Kidney epithelial cell (primary cell): ENCODE results near the gene BMP7. TPM values are rescaled to one million over a fixed set of nuclear protein-coding genes. Genes with fewer than 3 reads are reported as not detected.

Experiments
- DNase-seq: peaks from one replicate; pipeline ENCODE4 v3.0.0-alpha.2; 2010; ENCODE audit warnings: low read depth
- H3K27me3 ChIP-seq: 2 replicates; pipeline ENCODE4 v1.6.0; 2011; ENCODE audit warnings: low read length; ENCODE audit not compliant: control insufficient read depth, insufficient read depth
- H3K36me3 ChIP-seq: 2 replicates; pipeline ENCODE4 v1.5.1; 2011; ENCODE audit warnings: low read length; ENCODE audit not compliant: control insufficient read depth, insufficient read depth
- H3K4me3 ChIP-seq: 2 replicates; pipeline ENCODE4 v1.5.1; 2011; ENCODE audit warnings: low read depth, mild to moderate bottlenecking, control low read depth, low read length
- total RNA-seq: library from RNA; depleted of rRNA; stranded (reverse); fragments of >200 nt; gene quantifications from 2 replicates; pipeline ENCODE4 v1.2.3, GENCODE V29; 2015
- TF ChIP-seq, protein P1 (sequence below): IDR thresholded peaks from 2 replicates; pipeline ENCODE4 v1.5.1; 2011; ENCODE audit warnings: mild to moderate bottlenecking, moderate library complexity, low read length, control low read depth, inconsistent platforms; ENCODE audit not compliant: insufficient read depth, poor library complexity, severe bottlenecking

BMP7 gene
- total RNA-seq, 1 donor from 2014 or later = 21.8 TPM

DNA sequence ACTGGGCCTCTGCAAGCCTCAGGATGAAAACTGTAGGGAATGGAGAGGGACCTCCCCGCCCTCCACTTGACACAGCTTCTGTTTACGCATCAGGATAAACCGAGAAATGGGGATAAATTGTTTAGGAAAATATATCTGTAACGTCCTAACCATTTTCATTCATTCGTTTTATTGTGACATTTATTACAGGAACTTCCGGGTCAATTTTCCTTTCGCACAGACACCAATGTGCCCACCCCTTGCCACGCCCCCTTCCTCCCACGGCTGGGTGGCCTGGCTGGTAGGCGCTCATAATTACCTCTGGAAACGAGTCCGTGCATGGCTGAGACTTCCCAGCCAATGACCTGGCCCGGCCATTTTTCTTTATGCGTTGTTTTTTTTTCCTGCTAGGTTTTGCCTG lies 96.1 kb downstream of the BMP7 start:
- DNase-seq = no peak
- Histone ChIP-seq H3K27me3 (no peaks in the 10 kb centered on the region), H3K4me3 (no peak overlapping the region), H3K36me3 (no peaks in the 10 kb centered on the region)
- TF ChIP-seq, protein P1, sequence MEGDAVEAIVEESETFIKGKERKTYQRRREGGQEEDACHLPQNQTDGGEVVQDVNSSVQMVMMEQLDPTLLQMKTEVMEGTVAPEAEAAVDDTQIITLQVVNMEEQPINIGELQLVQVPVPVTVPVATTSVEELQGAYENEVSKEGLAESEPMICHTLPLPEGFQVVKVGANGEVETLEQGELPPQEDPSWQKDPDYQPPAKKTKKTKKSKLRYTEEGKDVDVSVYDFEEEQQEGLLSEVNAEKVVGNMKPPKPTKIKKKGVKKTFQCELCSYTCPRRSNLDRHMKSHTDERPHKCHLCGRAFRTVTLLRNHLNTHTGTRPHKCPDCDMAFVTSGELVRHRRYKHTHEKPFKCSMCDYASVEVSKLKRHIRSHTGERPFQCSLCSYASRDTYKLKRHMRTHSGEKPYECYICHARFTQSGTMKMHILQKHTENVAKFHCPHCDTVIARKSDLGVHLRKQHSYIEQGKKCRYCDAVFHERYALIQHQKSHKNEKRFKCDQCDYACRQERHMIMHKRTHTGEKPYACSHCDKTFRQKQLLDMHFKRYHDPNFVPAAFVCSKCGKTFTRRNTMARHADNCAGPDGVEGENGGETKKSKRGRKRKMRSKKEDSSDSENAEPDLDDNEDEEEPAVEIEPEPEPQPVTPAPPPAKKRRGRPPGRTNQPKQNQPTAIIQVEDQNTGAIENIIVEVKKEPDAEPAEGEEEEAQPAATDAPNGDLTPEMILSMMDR = no peak

DNA sequence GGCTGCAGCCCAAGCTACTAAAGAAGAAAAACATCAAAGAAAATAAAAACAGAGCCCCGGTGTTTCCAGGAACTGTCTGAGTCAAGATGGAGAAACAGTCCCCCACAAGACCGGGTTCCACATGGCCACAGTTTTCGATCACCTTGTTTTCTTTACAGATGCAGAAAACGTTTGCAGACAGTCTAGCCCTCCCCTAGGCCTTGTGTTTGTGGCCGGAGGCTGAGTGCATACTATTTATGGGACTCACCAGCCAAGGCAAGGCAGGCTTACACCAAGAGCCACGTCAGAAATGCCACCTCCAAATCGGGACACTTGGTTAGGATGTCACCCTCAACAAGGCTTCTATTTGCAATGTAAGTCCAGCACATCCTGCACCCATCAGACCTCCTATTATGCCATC lies 97.3 kb downstream of the BMP7 start:
- Histone ChIP-seq H3K27me3 (no peaks in the 10 kb centered on the region), H3K36me3 (no peaks in the 10 kb centered on the region), H3K4me3 (no peak overlapping the region)
- TF ChIP-seq, protein P1 = no peak
- no peak for DNase-seq

DNA sequence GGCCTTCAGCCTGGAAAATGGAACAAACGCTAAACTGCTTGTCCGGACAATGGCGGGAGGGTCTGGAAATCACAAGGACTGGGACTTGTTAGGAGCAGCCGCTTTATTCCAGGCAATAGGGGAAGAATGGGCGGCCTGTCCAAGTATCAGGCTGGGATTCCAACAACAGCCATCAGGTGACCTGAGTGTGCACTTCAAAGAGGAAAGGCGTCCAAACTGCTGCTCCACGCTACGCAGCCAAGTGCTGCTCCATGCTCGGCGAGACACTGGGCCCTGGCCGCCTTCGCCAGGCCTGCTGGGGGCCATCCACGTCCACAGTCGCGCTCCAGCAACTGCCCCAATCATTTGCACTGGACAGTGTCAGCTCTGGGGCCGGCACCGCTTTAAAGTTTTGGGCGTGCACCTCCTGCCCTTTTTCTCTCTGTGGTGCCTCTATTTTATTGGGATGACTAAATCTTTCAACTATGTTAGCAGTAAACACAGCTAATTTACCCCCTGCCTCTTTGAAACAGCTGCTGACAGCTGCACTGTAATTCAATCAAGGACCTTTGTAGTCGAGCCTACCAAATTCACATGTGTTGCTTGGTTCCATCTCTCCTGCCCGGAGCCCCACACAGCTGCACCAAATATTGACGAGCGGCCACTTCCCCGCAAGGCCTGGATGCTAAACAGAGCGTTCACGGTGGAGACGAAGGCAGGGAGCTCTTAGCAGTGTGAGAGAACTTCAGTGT lies 98.3 kb downstream of the BMP7 start:
- Histone ChIP-seq H3K27me3 (no peaks in the 10 kb centered on the region), H3K36me3 (no peaks in the 10 kb centered on the region), H3K4me3 (no peak overlapping the region)
- TF ChIP-seq, protein P1 = no peak
- DNase-seq = no peak

DNA sequence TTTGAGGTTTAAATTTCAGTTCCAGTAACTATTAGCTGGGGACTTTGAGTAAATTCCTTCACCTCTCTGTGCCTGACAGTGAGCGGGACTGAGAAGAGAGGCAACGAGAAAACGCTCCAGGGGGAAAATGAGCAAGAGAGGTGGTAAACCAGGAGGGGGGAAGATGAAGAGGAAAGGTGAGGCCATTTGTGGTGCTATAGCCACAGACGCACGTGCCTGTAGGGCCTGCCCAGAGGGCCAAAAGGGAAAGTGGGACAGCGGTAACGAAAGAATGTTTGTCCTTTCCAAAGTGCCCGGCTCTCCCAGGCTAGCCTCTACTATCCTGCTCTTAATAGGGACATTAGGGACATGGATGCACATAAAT lies 99.2 kb downstream of the BMP7 start:
- Histone ChIP-seq H3K27me3 (no peaks in the 10 kb centered on the region), H3K4me3 (no peak overlapping the region), H3K36me3 (no peaks in the 10 kb centered on the region)
- DNase-seq = no peak
- TF ChIP-seq, protein P1 = no peak

DNA sequence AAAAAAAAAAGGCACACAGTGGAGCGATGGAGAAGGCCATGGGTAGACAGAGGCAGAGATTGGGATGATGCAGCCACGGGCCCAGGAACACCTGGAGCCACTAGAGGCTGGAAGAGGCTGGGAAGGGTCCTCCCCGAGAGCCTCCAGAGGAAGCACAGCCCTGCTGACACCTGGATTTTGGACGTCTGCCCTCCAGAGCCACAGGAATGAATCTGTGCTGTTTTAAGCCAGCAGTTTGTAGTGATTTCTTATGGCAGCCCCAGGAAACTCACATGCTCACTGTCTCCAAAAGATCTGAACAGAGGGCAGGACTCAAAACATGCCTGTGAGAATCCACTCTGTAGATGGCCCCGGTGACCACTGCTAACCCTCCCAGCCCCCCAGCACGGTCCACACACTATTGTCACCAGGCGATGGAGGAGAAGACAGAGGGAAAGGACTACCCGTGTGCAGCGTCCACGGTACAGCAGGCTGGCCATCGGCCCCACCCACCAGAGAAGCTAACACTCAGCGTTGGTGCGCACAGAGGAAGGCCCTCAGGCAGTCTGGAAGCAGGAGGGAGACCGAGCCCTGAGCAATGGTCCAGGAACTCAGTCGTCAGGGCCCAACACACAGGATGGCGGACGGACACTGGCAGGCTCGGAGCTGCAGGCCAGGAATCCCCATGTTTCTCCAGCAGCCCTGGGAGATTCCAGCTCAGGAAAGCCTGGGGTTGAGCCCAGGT lies 99.7 kb downstream of the BMP7 start:
- DNase-seq = no peak
- H3K27me3 ChIP-seq = no peaks in the 10 kb centered on the region
- no peaks in the 10 kb centered on the region for H3K36me3 ChIP-seq
- no peak overlapping the region for H3K4me3 ChIP-seq
- TF ChIP-seq, protein P1 = no peak
